Esophagus (tissue), 2 donors: ENCODE data around the gene HNRNPC. TPM values are rescaled to one million over a fixed set of nuclear protein-coding genes. Genes with fewer than 3 reads are reported as not detected.

Experiments used
- H3K27ac ChIP-seq, 2 donors: one replicate each; pipeline ENCODE4 v1.5.1; 2013; ENCODE audit warnings: low read depth in 2 of 2, mild to moderate bottlenecking in 2 of 2, inconsistent platforms in 1 of 2, low read length in 1 of 2, moderate library complexity in 1 of 2
- H3K27me3 ChIP-seq, 2 donors: one replicate each; pipeline ENCODE4 v1.6.1; 2013; ENCODE audit warnings: low read length in 2 of 2, control low read depth in 1 of 2, mild to moderate bottlenecking in 1 of 2; ENCODE audit not compliant: insufficient read depth in 2 of 2, control insufficient read depth in 1 of 2
- H3K36me3 ChIP-seq, 2 donors: one replicate each; pipeline ENCODE4 v1.6.1; 2013; ENCODE audit warnings: low read length in 1 of 2; ENCODE audit not compliant: control insufficient read depth in 2 of 2, insufficient read depth in 2 of 2
- H3K4me1 ChIP-seq, 2 donors: one replicate each; pipeline ENCODE4 v1.6.1; 2013; ENCODE audit warnings: low read length in 1 of 2; ENCODE audit not compliant: control insufficient read depth in 2 of 2, insufficient read depth in 2 of 2
- H3K4me3 ChIP-seq, 2 donors: one replicate each; pipeline ENCODE4 v1.5.1; 2013; ENCODE audit warnings: low read length in 2 of 2, mild to moderate bottlenecking in 2 of 2, low read depth in 1 of 2, moderate library complexity in 1 of 2
- H3K9me3 ChIP-seq, 2 donors: one replicate each; pipeline ENCODE4 v1.6.1; 2013; ENCODE audit warnings: mild to moderate bottlenecking in 2 of 2, low read depth in 1 of 2, low read length in 1 of 2, moderate library complexity in 1 of 2; ENCODE audit not compliant: control insufficient read depth in 2 of 2, insufficient read depth in 1 of 2
- WGBS, 2 donors: extraction: QIAGEN DNeasy Blood & Tissue Kit; methylation state at CpG; one replicate each; pipeline ENCODE4 v1.1.7; 2013; 5-methylcytosine and 5-hydroxymethylcytosine counted together
- polyA plus RNA-seq, 2 donors: library from polyadenylated mRNA; stranded (reverse); fragments of 200-250 nt; gene quantifications; one replicate each; pipeline ENCODE4 v1.2.3, GENCODE V29; 2013
- donor health status: healthy with polysubstance abuse.
- donor health status: Bipolar disorder and iron deficiency.

Gene HNRNPC
- polyA plus RNA-seq, 2 donors = 431 to 699 TPM

GRCh38 chr14:21206753-21207684, 62.2 kb downstream of the HNRNPC start:
- 88 to 93% methylated on average over 4 of the region's 4 CpGs for WGBS, 2 donors
- no peaks in the 10 kb centered on the region for H3K9me3 ChIP-seq
- no peak overlapping the region for H3K4me3 ChIP-seq
- peaks cover 3 to 10% of the 10 kb centered on the region in 2 donors for H3K36me3 ChIP-seq
- no peaks in the 10 kb centered on the region for H3K27me3 ChIP-seq
- no peak overlapping the region for H3K27ac ChIP-seq
- H3K4me1 ChIP-seq = no peaks in the 10 kb centered on the region

GRCh38 chr14:21205678-21206581, 63.3 kb downstream of the HNRNPC start:
- Histone ChIP-seq H3K4me3 (no peak overlapping the region), H3K4me1 (no peaks in the 10 kb centered on the region), H3K27me3 (no peaks in the 10 kb centered on the region), H3K27ac (no peak overlapping the region), H3K36me3 (peaks cover 0 to 2% of the 10 kb centered on the region in 2 donors), H3K9me3 (no peaks in the 10 kb centered on the region)
- WGBS, 2 donors = 88 to 91% methylated on average over 12 of the region's 12 CpGs

DNA sequence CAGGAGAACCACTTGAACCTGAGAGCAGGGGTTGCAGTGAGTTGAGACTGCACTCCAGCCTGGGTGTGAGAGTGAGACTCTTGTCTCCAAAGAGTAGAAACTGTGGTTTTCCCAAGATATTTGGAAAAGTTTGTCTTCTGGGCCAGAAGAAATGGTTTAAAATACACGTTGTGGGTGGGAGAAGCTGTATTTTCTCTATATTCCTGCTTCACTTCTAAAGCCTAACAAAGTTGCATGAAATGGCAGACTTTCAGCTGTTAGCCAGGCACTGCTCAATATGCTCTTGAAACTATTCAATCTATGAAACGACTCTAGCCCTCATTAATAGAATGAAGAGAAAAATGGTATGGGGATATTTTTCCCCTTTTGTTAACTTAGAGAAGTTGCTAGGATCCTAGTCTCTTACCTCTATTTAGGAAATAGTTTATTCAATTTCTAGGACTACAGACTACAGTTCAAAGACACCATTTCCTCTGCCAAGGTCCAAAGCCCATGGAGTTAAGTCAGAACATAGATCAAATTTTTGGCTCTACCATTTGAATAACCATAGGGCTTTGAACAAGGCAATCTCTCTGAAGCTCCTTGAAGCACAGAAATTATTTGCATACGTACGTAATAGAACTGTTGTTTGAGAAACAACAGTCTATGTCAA, 64.1 kb downstream of the HNRNPC start:
- H3K27me3 ChIP-seq = no peaks in the 10 kb centered on the region
- WGBS, 2 donors = 77 to 83% methylated on average over 4 of the region's 4 CpGs
- H3K27ac ChIP-seq = no peak overlapping the region
- H3K9me3 ChIP-seq = no peaks in the 10 kb centered on the region
- no peak overlapping the region for H3K4me3 ChIP-seq
- no peaks in the 10 kb centered on the region for H3K4me1 ChIP-seq
- H3K36me3 ChIP-seq = peaks cover 0 to 2% of the 10 kb centered on the region in 2 donors

- H3K27ac ChIP-seq = no peak overlapping the region
- H3K36me3 ChIP-seq = peaks cover 0 to 2% of the 10 kb centered on the region in 2 donors
- no peak overlapping the region for H3K4me3 ChIP-seq
- WGBS, 2 donors = 89 to 91% methylated on average over 8 of the region's 8 CpGs
- no peaks in the 10 kb centered on the region for H3K4me1 ChIP-seq
- no peaks in the 10 kb centered on the region for H3K9me3 ChIP-seq
- no peaks in the 10 kb centered on the region for H3K27me3 ChIP-seq
Observed at GRCh38 chr14:21204167-21205025, 64.8 kb downstream of the HNRNPC start.

DNA sequence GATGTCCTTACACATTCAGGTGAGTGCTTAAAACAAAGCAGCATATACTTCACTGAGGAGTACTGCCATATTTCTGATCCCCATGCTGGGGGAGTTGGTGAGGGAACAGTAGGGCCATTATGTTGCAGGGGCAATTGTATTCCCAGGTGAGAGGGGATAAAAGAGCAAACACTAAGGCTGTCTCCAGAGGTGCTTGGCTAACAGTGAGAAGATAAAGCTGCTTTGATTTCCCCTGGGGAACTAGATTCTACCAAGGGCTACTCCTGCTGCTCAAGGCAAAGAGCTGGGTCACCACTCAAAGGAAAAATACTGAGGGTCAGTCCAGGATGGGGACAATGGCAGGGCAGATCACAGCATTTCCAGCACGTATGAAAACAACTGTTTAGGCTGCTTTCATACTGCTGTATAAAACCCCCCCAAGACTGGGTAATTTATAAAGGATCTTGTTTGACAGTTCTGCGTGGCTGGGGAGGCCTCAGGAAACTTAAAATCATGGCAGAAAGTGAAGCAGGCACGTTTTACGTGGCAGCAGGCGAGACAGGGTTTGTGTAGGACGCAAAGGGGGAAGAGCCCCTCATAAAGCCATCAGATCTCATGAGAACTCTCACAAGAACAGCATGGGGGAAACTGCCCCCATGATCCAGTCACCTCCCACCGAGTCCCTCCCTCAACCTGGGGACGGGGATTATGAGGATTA, 65.6 kb downstream of the HNRNPC start:
- no peak overlapping the region for H3K27ac ChIP-seq
- H3K36me3 ChIP-seq = peaks cover 0 to 2% of the 10 kb centered on the region in 2 donors
- no peaks in the 10 kb centered on the region for H3K9me3 ChIP-seq
- H3K27me3 ChIP-seq = no peaks in the 10 kb centered on the region
- WGBS, 2 donors = 77 to 79% methylated on average over 8 of the region's 8 CpGs
- H3K4me1 ChIP-seq = no peaks in the 10 kb centered on the region
- no peak overlapping the region for H3K4me3 ChIP-seq

DNA sequence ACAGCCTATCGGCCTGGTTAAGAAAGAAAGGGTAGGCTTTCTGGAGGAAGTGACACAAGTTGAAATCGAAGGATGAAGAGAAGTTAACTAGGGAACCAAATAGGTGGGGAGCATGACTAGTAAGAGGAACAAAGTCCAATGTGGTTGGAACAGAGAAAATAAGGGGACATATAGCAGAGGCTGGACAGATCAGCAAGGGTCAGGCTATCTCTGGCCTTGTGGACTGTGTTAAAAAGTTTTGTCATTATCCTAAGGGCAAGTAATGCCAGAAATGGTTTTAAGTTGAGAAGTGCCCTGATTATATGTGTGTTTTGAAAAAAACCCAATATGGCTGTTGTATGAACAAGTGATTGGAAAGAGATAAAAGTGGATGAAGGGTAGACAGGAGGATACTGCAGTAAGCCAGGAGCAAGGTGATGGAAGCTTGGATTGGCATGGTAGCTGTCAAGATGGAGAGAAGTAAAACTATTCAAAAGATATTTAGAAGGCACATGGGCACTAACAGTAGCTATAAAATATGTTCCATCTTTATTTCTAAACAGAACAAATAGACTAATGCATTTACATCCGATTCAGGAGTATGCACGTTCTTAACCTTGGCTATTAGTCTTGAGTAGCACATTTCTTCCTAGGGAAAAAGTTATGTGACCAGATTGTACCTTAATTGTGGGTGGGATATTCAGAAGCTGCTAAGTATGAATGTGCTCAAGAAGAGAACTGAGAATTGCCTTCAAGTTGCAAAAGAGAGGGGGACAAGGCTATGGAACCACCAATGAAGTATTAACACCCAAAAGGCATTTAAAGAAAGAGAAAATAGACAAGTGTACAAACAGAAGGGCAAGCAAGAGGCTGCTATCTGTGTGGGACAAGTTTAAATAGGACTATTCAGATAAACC, 66.5 kb downstream of the HNRNPC start:
- Histone ChIP-seq H3K4me1 (no peaks in the 10 kb centered on the region), H3K9me3 (no peaks in the 10 kb centered on the region), H3K4me3 (no peak overlapping the region), H3K27ac (no peak overlapping the region), H3K36me3 (peaks cover 0 to 2% of the 10 kb centered on the region in 2 donors), H3K27me3 (no peaks in the 10 kb centered on the region)
- 87 to 93% methylated on average over 4 of the region's 4 CpGs for whole genome bisulfite sequencing, 2 donors

DNA sequence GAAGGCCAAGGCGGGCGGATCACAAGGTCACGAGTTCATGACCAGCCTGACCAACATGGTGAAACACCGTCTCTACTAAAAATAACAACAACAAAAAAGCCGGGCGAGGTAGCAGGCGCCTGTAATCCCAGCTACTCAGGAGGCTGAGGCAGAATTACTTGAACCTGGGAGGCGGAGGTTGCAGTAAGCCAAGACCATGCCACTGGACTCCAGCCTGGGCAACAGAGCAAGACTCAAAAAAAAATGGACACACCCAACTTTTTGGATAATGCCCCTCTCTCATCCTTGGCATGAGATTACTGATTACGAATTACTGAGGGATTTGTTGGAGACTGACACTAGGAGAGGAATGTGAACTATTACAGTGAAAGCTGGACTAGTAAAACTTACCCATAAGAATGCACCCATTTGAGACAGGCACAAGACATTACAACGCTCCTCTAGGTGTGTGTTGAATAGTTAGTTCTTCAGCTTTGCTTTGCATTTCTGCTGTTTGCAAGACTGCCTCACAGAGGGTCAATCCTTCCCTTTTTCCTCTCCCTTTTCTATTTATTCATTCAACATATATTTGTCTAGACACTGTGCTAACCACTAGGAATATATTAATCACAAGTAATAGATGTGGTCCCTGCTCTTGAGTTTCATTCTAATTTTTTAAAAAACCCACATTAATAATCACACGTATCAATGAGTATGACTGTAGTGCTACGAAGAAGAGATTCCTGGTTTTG, 67.3 kb downstream of the HNRNPC start:
- H3K36me3 ChIP-seq = peaks cover 0 to 2% of the 10 kb centered on the region in 2 donors
- 72% methylated on average over 12 of the region's 12 CpGs for WGBS, 2 donors
- H3K27me3 ChIP-seq = no peaks in the 10 kb centered on the region
- no peaks in the 10 kb centered on the region for H3K9me3 ChIP-seq
- no peak overlapping the region for H3K4me3 ChIP-seq
- no peaks in the 10 kb centered on the region for H3K4me1 ChIP-seq
- no peak overlapping the region for H3K27ac ChIP-seq
